Sciatic nerve (tissue), 2 donors: Measurements from ENCODE around the gene PELO. TPM values are rescaled to one million over a fixed set of nuclear protein-coding genes. Genes with fewer than 3 reads are reported as not detected.
A peak's percentile ranks its signal among the peaks of the same experiment; 100 is the strongest.
"Not testable (repeated sequence)": the region's sequence is repeated elsewhere in the genome, so short reads cannot be mapped to it uniquely, and the experiment has no call there.

ENCODE experiments used
- ATAC-seq: fragments of 200-7000 bp; cut with Tn5 transposase; one replicate; pipeline ENCODE4 v1.9.1; 2020; ENCODE audit warnings: mild to moderate bottlenecking, moderate library complexity
- DNase-seq: peaks from one replicate; pipeline ENCODE4 v3.0.0-alpha.2; 2020; ENCODE audit warnings: low spot score
- intact Hi-C: fragments of 100-400 bp; cut with DNase I; formaldehyde crosslinking; loops from one replicate; pipeline ENCODE4 v1.14.2; 2022
- total RNA-seq: library from RNA; stranded (reverse); fragmentation: NEBNext Ultra II Directional; extraction: Animal tissue kit (Norgen Biotek cat#: 25700); gene quantifications from one replicate; pipeline ENCODE4 v1.2.1, GENCODE V29; 2021
- donor health status: DM: no; HTN: no; CAD: no.
- donor health status: DM: no; HTN: no; CAD: no.

The PELO gene
- total RNA-seq, 1 donor from 2014 or later, result 48.9 TPM

- intact Hi-C loops, result no loop called here
- DNase-seq (no peak), ATAC-seq (no peak)
Measured at GRCh38 chr5:52814352-52815148, 26.8 kb downstream of the PELO start.

GRCh38 chr5:52817818-52818217 lies 30.1 kb downstream of the PELO start:
- DNase-seq, result no peak
- intact Hi-C loops, result no loop called here
- ATAC-seq, result no peak

GRCh38 chr5:52818360-52818759 lies 30.6 kb downstream of the PELO start:
- ATAC-seq, result no peak
- intact Hi-C loops, result no loop called here
- DNase-seq, result no peak

GRCh38 chr5:52818807-52819206 lies 31.1 kb downstream of the PELO start:
- intact Hi-C loops, DNase-seq, ATAC-seq: not testable (repeated sequence)

- DNase-seq (no peak), ATAC-seq (no peak)
- intact Hi-C loops, result no loop called here
Measured at GRCh38 chr5:52821901-52822300, 34.2 kb downstream of the PELO start.

GRCh38 chr5:52822437-52822836 lies 34.7 kb downstream of the PELO start:
- ATAC-seq (peak; percentile 95), DNase-seq (peak; percentile 81)
- intact Hi-C loops, result no loop called here

- intact Hi-C loops, result no loop called here
- ATAC-seq, result no peak
- no peak for DNase-seq
Measured at GRCh38 chr5:52824827-52825226, 37.1 kb downstream of the PELO start.

GRCh38 chr5:52825826-52826225 lies 38.1 kb downstream of the PELO start:
- DNase-seq (no peak), ATAC-seq (no peak)
- intact Hi-C loops, result no loop called here

- ATAC-seq, result no peak
- no peak for DNase-seq
- intact Hi-C loops, result no loop called here
Measured at GRCh38 chr5:52827815-52828214, 40.1 kb downstream of the PELO start.

GRCh38 chr5:52829664-52830063 lies 41.9 kb downstream of the PELO start:
- no peak for ATAC-seq
- no peak for DNase-seq
- intact Hi-C loops, result no loop called here

- intact Hi-C loops, result no loop called here
- ATAC-seq (no peak), DNase-seq (no peak)
Measured at GRCh38 chr5:52830650-52831049, 42.9 kb downstream of the PELO start.

- ATAC-seq (no peak), DNase-seq (no peak)
- intact Hi-C loops, result no loop called here
Measured at GRCh38 chr5:52831786-52832511, 44.2 kb downstream of the PELO start.

- intact Hi-C loops, result no loop called here
- DNase-seq (no peak), ATAC-seq (no peak)
Measured at GRCh38 chr5:52834320-52834719, 46.6 kb downstream of the PELO start.

GRCh38 chr5:52837068-52837467 lies 49.4 kb downstream of the PELO start:
- ATAC-seq (peak; percentile 59), DNase-seq (no peak)
- intact Hi-C loops, result no loop called here

Other genes with a start within 250 kb of the PELO start
- gene ITGA1, start within 50 bp of the PELO start, total RNA-seq, result 104 TPM
- 11.0 TPM for gene ITGA2, start 201.4 kb downstream of the PELO start, total RNA-seq